Endothelial cell of umbilical vein (primary cell): ENCODE results near the gene CNTROB.

ENCODE experiments used
- EZH2 ChIP-seq: IDR thresholded peaks from 2 replicates; pipeline ENCODE4 v1.6.1; 2012; ENCODE audit warnings: borderline replicate concordance, low read depth, mild to moderate bottlenecking, moderate library complexity, low read length, inconsistent platforms; ENCODE audit not compliant: severe bottlenecking
- FOS ChIP-seq: IDR thresholded peaks from 2 replicates; pipeline ENCODE4 v1.6.1; 2011; ENCODE audit warnings: mild to moderate bottlenecking, low read length, moderate library complexity, borderline replicate concordance; ENCODE audit not compliant: insufficient read depth
- MAX ChIP-seq: IDR thresholded peaks from 2 replicates; pipeline ENCODE4 v1.6.1; 2011; ENCODE audit not compliant: insufficient read depth, insufficient read length
- MYC ChIP-seq: IDR thresholded peaks from one replicate; pipeline ENCODE4 v1.6.1; 2011; ENCODE audit warnings: mild to moderate bottlenecking, low read depth, low read length
- POLR2A ChIP-seq: IDR thresholded peaks from 2 replicates; pipeline ENCODE4 v1.6.1; 2012; ENCODE audit warnings: low read depth, mild to moderate bottlenecking, control low read depth, low read length
- POLR2AphosphoS5 ChIP-seq: IDR thresholded peaks from 2 replicates; pipeline ENCODE4 v1.6.1; 2012; ENCODE audit warnings: low read depth, mild to moderate bottlenecking, control low read depth, low read length, moderate library complexity; ENCODE audit not compliant: insufficient read depth
- TF ChIP-seq, protein P1 (sequence below), 2 donors: IDR thresholded peaks; 1 replicate in 1 of 2; 2 replicates in 1 of 2; pipeline ENCODE4 v1.5.1; 2011; ENCODE audit warnings: low read length in 2 of 2, mild to moderate bottlenecking in 2 of 2, moderate library complexity in 2 of 2, control low read depth in 1 of 2, inconsistent platforms in 1 of 2, low read depth in 1 of 2; ENCODE audit not compliant: insufficient read depth in 1 of 2; ENCODE audit errors: extremely low read depth in 1 of 2

- TF ChIP-seq MAX = no peak
- TF ChIP-seq, protein P1, sequence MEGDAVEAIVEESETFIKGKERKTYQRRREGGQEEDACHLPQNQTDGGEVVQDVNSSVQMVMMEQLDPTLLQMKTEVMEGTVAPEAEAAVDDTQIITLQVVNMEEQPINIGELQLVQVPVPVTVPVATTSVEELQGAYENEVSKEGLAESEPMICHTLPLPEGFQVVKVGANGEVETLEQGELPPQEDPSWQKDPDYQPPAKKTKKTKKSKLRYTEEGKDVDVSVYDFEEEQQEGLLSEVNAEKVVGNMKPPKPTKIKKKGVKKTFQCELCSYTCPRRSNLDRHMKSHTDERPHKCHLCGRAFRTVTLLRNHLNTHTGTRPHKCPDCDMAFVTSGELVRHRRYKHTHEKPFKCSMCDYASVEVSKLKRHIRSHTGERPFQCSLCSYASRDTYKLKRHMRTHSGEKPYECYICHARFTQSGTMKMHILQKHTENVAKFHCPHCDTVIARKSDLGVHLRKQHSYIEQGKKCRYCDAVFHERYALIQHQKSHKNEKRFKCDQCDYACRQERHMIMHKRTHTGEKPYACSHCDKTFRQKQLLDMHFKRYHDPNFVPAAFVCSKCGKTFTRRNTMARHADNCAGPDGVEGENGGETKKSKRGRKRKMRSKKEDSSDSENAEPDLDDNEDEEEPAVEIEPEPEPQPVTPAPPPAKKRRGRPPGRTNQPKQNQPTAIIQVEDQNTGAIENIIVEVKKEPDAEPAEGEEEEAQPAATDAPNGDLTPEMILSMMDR (IDR thresholded peaks at IDR 0.05; ENCODE audit: extremely low read depth in 1 of 2, insufficient read depth in 1 of 2, low read depth in 1 of 2, low read length in 2 of 2) = no peak
- no peak for TF ChIP-seq POLR2AphosphoS5
- TF ChIP-seq EZH2 = no peak
- TF ChIP-seq MYC = no peak
- no peak for TF ChIP-seq FOS
- no peak for TF ChIP-seq POLR2A
Observed at GRCh38 chr17:7977039-7977438, 45.0 kb downstream of the CNTROB start.
